ENCODE results near the gene RXRB.

RXRB gene

GRCh38 chr6:33204415-33205190 is 4.1 kb upstream of the RXRB start, which contains the start of gene HSD17B8:
Gene HSD17B8, plus strand, starts transcription at chr6:33204655. Its CDS starts 14 bp downstream, at chr6:33204669.
- Histone ChIP-seq H3K36me3 (ENCODE audit: control insufficient read depth, insufficient read depth, low read length) (peaks cover 11% of the 10 kb centered on the region), H3K9me3 (ENCODE audit: control insufficient read depth, low read length) (no peaks in the 10 kb centered on the region), H3K27ac (ENCODE audit: insufficient read depth, low read length, poor library complexity, severe bottlenecking) (peak within 1 kb of the TSS; percentile 76), H3K27me3 (replicated peaks; ENCODE audit: control insufficient read depth, insufficient read depth, low read length, poor library complexity, severe bottlenecking) (no peaks in the 10 kb centered on the region), H3K4me3 (ENCODE audit: insufficient read depth, low read depth, low read length, poor library complexity, severe bottlenecking) (peak within 1 kb of the TSS; percentile 75), H3K4me1 (ENCODE audit: control insufficient read depth, insufficient read depth, low read length, poor library complexity, severe bottlenecking) (peaks cover 40% of the 10 kb centered on the region)
- DNase-seq = peak; percentile 85 to 88 (median 86)

GRCh38 chr6:33204165-33204414 is 3.6 kb upstream of the RXRB start:
- Histone ChIP-seq H3K36me3 (ENCODE audit: control insufficient read depth, insufficient read depth, low read length) (peaks cover 11% of the 10 kb centered on the region), H3K27ac (ENCODE audit: insufficient read depth, low read length, poor library complexity, severe bottlenecking) (peak overlapping the region; percentile 76), H3K4me1 (ENCODE audit: control insufficient read depth, insufficient read depth, low read length, poor library complexity, severe bottlenecking) (peaks cover 45% of the 10 kb centered on the region), H3K9me3 (ENCODE audit: control insufficient read depth, low read length) (no peaks in the 10 kb centered on the region), H3K27me3 (replicated peaks; ENCODE audit: control insufficient read depth, insufficient read depth, low read length, poor library complexity, severe bottlenecking) (no peaks in the 10 kb centered on the region), H3K4me3 (ENCODE audit: insufficient read depth, low read depth, low read length, poor library complexity, severe bottlenecking) (peak overlapping the region; percentile 75)
- no peak for DNase-seq

GRCh38 chr6:33203443-33204164 is 3.1 kb upstream of the RXRB start:
- Histone ChIP-seq H3K4me3 (ENCODE audit: insufficient read depth, low read depth, low read length, poor library complexity, severe bottlenecking) (peak overlapping the region; percentile 75), H3K9me3 (ENCODE audit: control insufficient read depth, low read length) (no peaks in the 10 kb centered on the region), H3K4me1 (ENCODE audit: control insufficient read depth, insufficient read depth, low read length, poor library complexity, severe bottlenecking) (peaks cover 45% of the 10 kb centered on the region), H3K27ac (ENCODE audit: insufficient read depth, low read length, poor library complexity, severe bottlenecking) (peak overlapping the region; percentile 76), H3K36me3 (ENCODE audit: control insufficient read depth, insufficient read depth, low read length) (peaks cover 11% of the 10 kb centered on the region), H3K27me3 (replicated peaks; ENCODE audit: control insufficient read depth, insufficient read depth, low read length, poor library complexity, severe bottlenecking) (no peaks in the 10 kb centered on the region)
- DNase-seq = no peak

GRCh38 chr6:33202799-33203198 is 2.3 kb upstream of the RXRB start:
- no peaks in the 10 kb centered on the region for H3K27me3 ChIP-seq (replicated peaks; ENCODE audit: control insufficient read depth, insufficient read depth, low read length, poor library complexity, severe bottlenecking)
- H3K4me1 ChIP-seq (ENCODE audit: control insufficient read depth, insufficient read depth, low read length, poor library complexity, severe bottlenecking) = peaks cover 42% of the 10 kb centered on the region

GRCh38 chr6:33201935-33202334 is 1.5 kb upstream of the RXRB start:
- peaks cover 34% of the 10 kb centered on the region for H3K4me1 ChIP-seq (ENCODE audit: control insufficient read depth, insufficient read depth, low read length, poor library complexity, severe bottlenecking)
- DNase-seq = no peak

More at GRCh38 chr6:33202799-33203198, 2.3 kb upstream of the RXRB start:
- H3K27ac ChIP-seq (ENCODE audit: insufficient read depth, low read length, poor library complexity, severe bottlenecking) = no peak overlapping the region
- H3K9me3 ChIP-seq (ENCODE audit: control insufficient read depth, low read length) = no peaks in the 10 kb centered on the region
- peaks cover 16% of the 10 kb centered on the region for H3K36me3 ChIP-seq (ENCODE audit: control insufficient read depth, insufficient read depth, low read length)
- no peak for DNase-seq
- no peak overlapping the region for H3K4me3 ChIP-seq (ENCODE audit: insufficient read depth, low read depth, low read length, poor library complexity, severe bottlenecking)

GRCh38 chr6:33201147-33201545 is 681 bp upstream of the RXRB start:
- no peak for DNase-seq
- Histone ChIP-seq H3K4me3 (ENCODE audit: insufficient read depth, low read depth, low read length, poor library complexity, severe bottlenecking) (peak overlapping the region; percentile 90), H3K36me3 (ENCODE audit: control insufficient read depth, insufficient read depth, low read length) (peaks cover 29% of the 10 kb centered on the region), H3K4me1 (ENCODE audit: control insufficient read depth, insufficient read depth, low read length, poor library complexity, severe bottlenecking) (peaks cover 33% of the 10 kb centered on the region), H3K9me3 (ENCODE audit: control insufficient read depth, low read length) (no peaks in the 10 kb centered on the region), H3K27me3 (replicated peaks; ENCODE audit: control insufficient read depth, insufficient read depth, low read length, poor library complexity, severe bottlenecking) (no peaks in the 10 kb centered on the region), H3K27ac (ENCODE audit: insufficient read depth, low read length, poor library complexity, severe bottlenecking) (peak overlapping the region; percentile 97)

More at GRCh38 chr6:33201935-33202334, 1.5 kb upstream of the RXRB start:
- no peak overlapping the region for H3K27ac ChIP-seq (ENCODE audit: insufficient read depth, low read length, poor library complexity, severe bottlenecking)
- H3K27me3 ChIP-seq (replicated peaks; ENCODE audit: control insufficient read depth, insufficient read depth, low read length, poor library complexity, severe bottlenecking) = no peaks in the 10 kb centered on the region
- H3K36me3 ChIP-seq (ENCODE audit: control insufficient read depth, insufficient read depth, low read length) = peaks cover 24% of the 10 kb centered on the region
- peak overlapping the region; percentile 90 for H3K4me3 ChIP-seq (ENCODE audit: insufficient read depth, low read depth, low read length, poor library complexity, severe bottlenecking)
- H3K9me3 ChIP-seq (ENCODE audit: control insufficient read depth, low read length) = no peaks in the 10 kb centered on the region

- no peak for DNase-seq
- Histone ChIP-seq H3K4me1 (ENCODE audit: control insufficient read depth, insufficient read depth, low read length, poor library complexity, severe bottlenecking) (peaks cover 24% of the 10 kb centered on the region), H3K4me3 (ENCODE audit: insufficient read depth, low read depth, low read length, poor library complexity, severe bottlenecking) (peak overlapping the region; percentile 90), H3K9me3 (ENCODE audit: control insufficient read depth, low read length) (no peaks in the 10 kb centered on the region), H3K36me3 (ENCODE audit: control insufficient read depth, insufficient read depth, low read length) (peaks cover 43% of the 10 kb centered on the region), H3K27me3 (replicated peaks; ENCODE audit: control insufficient read depth, insufficient read depth, low read length, poor library complexity, severe bottlenecking) (no peaks in the 10 kb centered on the region), H3K27ac (ENCODE audit: insufficient read depth, low read length, poor library complexity, severe bottlenecking) (peak overlapping the region; percentile 97)
Measured at GRCh38 chr6:33199687-33200218, 712 bp downstream of the RXRB start.

- Histone ChIP-seq H3K9me3 (ENCODE audit: control insufficient read depth, low read length) (no peaks in the 10 kb centered on the region), H3K36me3 (ENCODE audit: control insufficient read depth, insufficient read depth, low read length) (peaks cover 51% of the 10 kb centered on the region), H3K4me1 (ENCODE audit: control insufficient read depth, insufficient read depth, low read length, poor library complexity, severe bottlenecking) (peaks cover 18% of the 10 kb centered on the region), H3K4me3 (ENCODE audit: insufficient read depth, low read depth, low read length, poor library complexity, severe bottlenecking) (no peak overlapping the region), H3K27me3 (replicated peaks; ENCODE audit: control insufficient read depth, insufficient read depth, low read length, poor library complexity, severe bottlenecking) (no peaks in the 10 kb centered on the region), H3K27ac (ENCODE audit: insufficient read depth, low read length, poor library complexity, severe bottlenecking) (peak overlapping the region; percentile 97)
- DNase-seq = no peak
Measured at GRCh38 chr6:33198853-33199436, 1.5 kb downstream of the RXRB start.

GRCh38 chr6:33198159-33198852 is 2.2 kb downstream of the RXRB start:
- no peak for DNase-seq
- Histone ChIP-seq H3K4me1 (ENCODE audit: control insufficient read depth, insufficient read depth, low read length, poor library complexity, severe bottlenecking) (peaks cover 19% of the 10 kb centered on the region), H3K36me3 (ENCODE audit: control insufficient read depth, insufficient read depth, low read length) (peaks cover 47% of the 10 kb centered on the region), H3K27ac (ENCODE audit: insufficient read depth, low read length, poor library complexity, severe bottlenecking) (no peak overlapping the region), H3K9me3 (ENCODE audit: control insufficient read depth, low read length) (no peaks in the 10 kb centered on the region), H3K4me3 (ENCODE audit: insufficient read depth, low read depth, low read length, poor library complexity, severe bottlenecking) (no peak overlapping the region), H3K27me3 (replicated peaks; ENCODE audit: control insufficient read depth, insufficient read depth, low read length, poor library complexity, severe bottlenecking) (no peaks in the 10 kb centered on the region)
